HepG2 (cell line): Measurements from ENCODE around the gene C16orf90. TPM values are rescaled to one million over a fixed set of nuclear protein-coding genes. Genes with fewer than 3 reads are reported as not detected.

ENCODE experiments used
- CEBPG ChIP-seq: IDR thresholded peaks from 2 replicates; pipeline ENCODE4 v1.6.1; 2016
- CTCF ChIP-seq: sonication (generic); formaldehyde crosslinking; IDR thresholded peaks from 2 replicates; pipeline ENCODE4 v1.5.0; 2020; ENCODE audit warnings: mild to moderate bottlenecking, missing genetic modification reagents, moderate library complexity
- DBP ChIP-seq: sonication (generic); formaldehyde crosslinking; IDR thresholded peaks from 2 replicates; pipeline ENCODE4 v1.4.0; 2020; ENCODE audit warnings: missing genetic modification reagents; ENCODE audit errors: not compliant biosample characterization
- GATA4 ChIP-seq: sonication (generic); IDR thresholded peaks from 2 replicates; pipeline ENCODE4 v1.6.1; 2016; ENCODE audit warnings: antibody characterized with exemption, low read depth, borderline replicate concordance
- HES4 ChIP-seq: sonication (generic); formaldehyde crosslinking; IDR thresholded peaks from 2 replicates; pipeline ENCODE4 v1.9.0; 2021; ENCODE audit warnings: mild to moderate bottlenecking, missing genetic modification reagents, borderline replicate concordance
- IRF9 ChIP-seq: sonication (generic); formaldehyde crosslinking; IDR thresholded peaks from 2 replicates; pipeline ENCODE4 v1.8.0; 2022; ENCODE audit warnings: missing genetic modification reagents, mild to moderate bottlenecking, borderline replicate concordance
- PITX1 ChIP-seq: sonication (generic); formaldehyde crosslinking; IDR thresholded peaks from 2 replicates; pipeline ENCODE4 v1.5.1; 2020; ENCODE audit warnings: mild to moderate bottlenecking, missing genetic modification reagents
- SKIL ChIP-seq: sonication (generic); formaldehyde crosslinking; IDR thresholded peaks from 2 replicates; pipeline ENCODE4 v1.8.0; 2022; ENCODE audit warnings: missing genetic modification reagents, mild to moderate bottlenecking, moderate library complexity, borderline replicate concordance
- ZBTB14 ChIP-seq: sonication (generic); formaldehyde crosslinking; IDR thresholded peaks from 2 replicates; pipeline ENCODE4 v1.4.0; 2020; ENCODE audit warnings: missing genetic modification reagents
- ZBTB34 ChIP-seq: sonication (generic); formaldehyde crosslinking; IDR thresholded peaks from 2 replicates; pipeline ENCODE4 v1.8.0; 2022; ENCODE audit warnings: mild to moderate bottlenecking, missing genetic modification reagents
- ZGPAT ChIP-seq: IDR thresholded peaks from 2 replicates; pipeline ENCODE4 v1.6.1; 2016; ENCODE audit warnings: mild to moderate bottlenecking
- ZNF292 ChIP-seq: sonication (generic); formaldehyde crosslinking; IDR thresholded peaks from 2 replicates; pipeline ENCODE4 v1.8.1; 2022; ENCODE audit warnings: mild to moderate bottlenecking, low read depth, missing genetic modification reagents, borderline replicate concordance
- ZNF451 ChIP-seq: sonication (generic); formaldehyde crosslinking; IDR thresholded peaks from 2 replicates; pipeline ENCODE4 v1.5.0; 2020; ENCODE audit warnings: mild to moderate bottlenecking, missing genetic modification reagents
- ZNF564 ChIP-seq: sonication (generic); formaldehyde crosslinking; IDR thresholded peaks from 2 replicates; pipeline ENCODE4 v1.8.1; 2023; ENCODE audit warnings: mild to moderate bottlenecking, missing genetic modification reagents
- ZNF652 ChIP-seq: IDR thresholded peaks from 2 replicates; pipeline ENCODE4 v1.6.1; 2016; ENCODE audit warnings: low read depth, borderline replicate concordance
- ZNF775 ChIP-seq: sonication (generic); formaldehyde crosslinking; IDR thresholded peaks from 2 replicates; pipeline ENCODE4 v1.4.0; 2020; ENCODE audit warnings: missing genetic modification reagents, mild to moderate bottlenecking, moderate library complexity, borderline replicate concordance
- ZNF781 ChIP-seq: sonication (generic); formaldehyde crosslinking; IDR thresholded peaks from 2 replicates; pipeline ENCODE4 v1.5.1; 2020; ENCODE audit warnings: borderline replicate concordance, mild to moderate bottlenecking, missing genetic modification reagents; ENCODE audit errors: not compliant biosample characterization
- polyA plus RNA-seq, 8 experiments: library from polyadenylated mRNA; depleted of rRNA in 3 of 8; stranded (reverse) in 7 of 8; unstranded in 1 of 8; fragments of >200 nt; fragmentation: Illumina TruSeq in 4 of 8; extraction: Trizol in 4 of 8; gene quantifications; 2 replicates each; pipeline versions ENCODE4 v1.2.1 to v1.2.3, GENCODE V29; 2011 to 2016; ENCODE audit warnings: low read depth in 4 of 8, missing spikeins in 1 of 8, mixed read lengths in 1 of 8; ENCODE audit not compliant: insufficient read depth in 1 of 8
- total RNA-seq, 5 experiments: library from RNA; depleted of rRNA; stranded (reverse); fragments of >200 nt; fragmentation: Illumina TruSeq; extraction: Trizol; gene quantifications; 2 replicates each; pipeline ENCODE4 v1.2.3, GENCODE V29; 2016; ENCODE audit warnings: low read depth in 1 of 5

The C16orf90 gene
- total and polyA plus RNA-seq, 2 of the 13 experiments (the other 11 are each of a cell fraction or from before 2014, with no cell fraction given) = not detected

- TF ChIP-seq DBP (CRISPR knock-in tag) = peak; percentile 90
- no peak for TF ChIP-seq ZBTB14 (CRISPR knock-in tag)
- no peak; the same call in 1 of the 2 replicates for TF ChIP-seq ZNF451 (CRISPR knock-in tag)
- TF ChIP-seq IRF9 (CRISPR knock-in tag) = peak; percentile 84; the same call in 1 of the 2 replicates
- no peak for TF ChIP-seq ZNF652
- peak; percentile 71 for TF ChIP-seq ZNF781 (CRISPR knock-in tag)
- peak; percentile 63; the same call in 1 of the 2 replicates for TF ChIP-seq ZNF564 (CRISPR knock-in tag)
- 0 out of 2 replicates have a peak, but pooled peaks have one; percentile 45 for TF ChIP-seq ZNF775 (CRISPR knock-in tag)
- TF ChIP-seq ZNF292 (CRISPR knock-in tag) = no peak
- peak; percentile 93 for TF ChIP-seq ZGPAT
- peak; percentile 41; the same call in 1 of the 2 replicates for TF ChIP-seq CTCF (CRISPR knock-in tag)
- TF ChIP-seq HES4 (CRISPR knock-in tag) = peak; percentile 70; the same call in 1 of the 2 replicates
- peak; percentile 78 for TF ChIP-seq PITX1 (CRISPR knock-in tag)
- TF ChIP-seq GATA4 = peak; percentile 30; the same call in 1 of the 2 replicates
- peak; percentile 89 for TF ChIP-seq ZBTB34 (CRISPR knock-in tag)
- TF ChIP-seq SKIL (CRISPR knock-in tag) = no peak
- no peak; the same call in 1 of the 2 replicates for TF ChIP-seq CEBPG (CRISPR knock-in tag)
These were observed 37.6 kb downstream of the C16orf90 start (continued) for GRCh38 chr16:3457434-3458252.
